HS-27A (cell line): Measurements from ENCODE around the gene ZNF335.
"Not testable (repeated sequence)": the region's sequence is repeated elsewhere in the genome, so short reads cannot be mapped to it uniquely, and the experiment has no call there.

Experiments
- DNase-seq: peaks from one replicate; pipeline ENCODE4 v3.0.0-alpha.2; 2012; ENCODE audit warnings: low read depth, missing footprints

Gene ZNF335

GRCh38 chr20:45934046-45934585 lies 37.9 kb downstream of the ZNF335 start:
- peak; percentile 26 for DNase-seq

- DNase-seq: peak; percentile 43
Measured at GRCh38 chr20:45933266-45934045, 38.5 kb downstream of the ZNF335 start.

GRCh38 chr20:45931680-45932079 lies 40.3 kb downstream of the ZNF335 start:
- DNase-seq: not testable (repeated sequence)

GRCh38 chr20:45927071-45927878 lies 44.7 kb downstream of the ZNF335 start:
- no peak for DNase-seq

DNA sequence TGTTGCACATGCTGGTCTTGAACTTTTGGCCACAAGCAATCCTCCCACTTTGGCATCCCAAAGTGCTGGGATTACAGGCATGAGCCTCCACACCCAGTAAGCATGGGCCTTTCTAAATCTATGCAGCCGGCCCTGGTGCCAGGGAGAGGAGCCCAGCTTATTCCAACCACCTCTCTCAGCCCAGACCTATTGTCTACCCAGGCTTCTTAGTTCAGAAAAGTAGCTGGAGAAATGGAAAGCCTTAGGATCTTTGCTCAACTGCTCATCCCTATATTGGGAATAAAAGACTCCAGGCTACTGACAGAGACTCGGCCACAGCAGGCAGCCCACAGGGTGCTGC lies 45.3 kb downstream of the ZNF335 start:
- no peak for DNase-seq

GRCh38 chr20:45925821-45926506 lies 46.0 kb downstream of the ZNF335 start:
- DNase-seq: no peak

DNA sequence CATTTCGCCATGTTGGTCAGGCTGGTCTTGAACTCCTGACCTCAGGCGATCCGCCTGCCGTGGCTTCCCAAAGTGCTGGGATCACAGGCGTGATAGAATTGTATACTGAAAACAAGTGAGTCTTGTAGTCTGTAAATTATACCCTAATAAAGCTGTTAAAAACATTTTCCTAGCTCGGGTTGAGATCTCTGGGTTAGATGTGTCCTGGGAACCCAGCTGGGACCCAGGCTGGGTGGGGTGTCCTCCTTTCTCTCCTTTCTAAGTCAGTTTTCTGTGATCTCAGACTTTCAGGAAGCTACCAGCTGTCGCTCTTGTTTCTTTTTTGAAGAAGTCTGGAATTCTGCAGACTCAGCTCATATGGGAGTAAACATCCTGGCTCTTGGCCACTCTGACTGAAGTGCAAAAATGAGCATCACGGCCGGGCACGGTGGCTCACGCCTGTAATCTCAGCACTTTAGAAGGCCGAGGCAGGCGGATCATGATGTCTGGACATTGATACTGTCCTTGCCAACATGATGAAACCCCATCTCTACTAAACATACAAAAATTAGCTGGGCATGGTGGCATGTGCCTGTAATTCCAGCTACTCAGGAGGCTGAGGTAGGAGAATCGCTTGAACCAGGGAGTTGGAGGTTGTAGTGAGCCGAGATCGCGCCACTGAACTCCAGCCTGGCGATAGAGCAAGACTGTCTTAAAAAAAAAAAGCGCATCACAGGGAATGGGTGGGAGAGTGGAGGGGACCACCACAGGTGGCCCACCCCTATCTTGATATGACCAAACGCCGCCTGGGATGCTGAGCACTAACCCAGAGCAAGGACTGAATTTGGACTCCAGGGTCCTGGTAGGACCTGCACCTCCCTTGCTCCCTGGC lies 47.4 kb downstream of the ZNF335 start:
- DNase-seq: no peak

DNA sequence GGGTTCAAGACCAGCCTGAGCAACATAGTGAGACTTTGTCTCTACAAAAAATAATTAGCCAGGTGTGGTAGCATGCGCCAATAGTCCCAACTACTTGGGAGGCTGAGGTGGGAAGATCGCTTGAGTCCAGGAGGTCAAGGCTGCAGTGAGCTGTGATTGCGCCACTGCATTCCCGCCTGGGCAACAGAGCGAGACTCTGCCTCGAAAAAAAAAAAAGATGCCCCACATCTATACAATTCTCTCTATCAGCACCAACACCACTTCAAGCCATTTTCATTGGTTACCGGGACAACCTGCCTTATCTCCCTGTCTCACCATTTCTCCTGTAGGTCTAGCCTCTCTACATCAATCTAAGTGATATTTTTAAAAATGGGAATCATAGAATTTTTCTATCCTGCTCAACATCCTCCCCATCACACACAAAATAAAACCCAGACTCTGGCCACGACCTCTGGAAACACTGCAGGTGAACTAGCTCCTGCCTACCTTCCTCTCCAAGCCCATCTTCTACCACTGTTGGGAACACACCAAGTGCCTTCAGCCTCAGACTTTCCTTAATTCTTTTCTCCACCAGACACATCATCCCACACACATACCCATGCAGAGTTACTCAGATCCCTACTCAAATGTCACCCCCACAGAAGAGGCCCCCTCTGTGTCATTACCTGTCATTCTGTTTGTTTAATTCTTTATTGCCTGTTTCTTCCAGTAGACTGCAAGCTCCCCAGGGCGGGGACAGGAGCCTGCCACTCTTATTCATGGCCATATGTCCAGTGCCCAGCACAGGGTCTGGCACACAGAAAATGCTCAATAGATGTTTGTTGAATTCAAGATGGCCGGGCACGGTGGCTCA lies 50.4 kb downstream of the ZNF335 start:
- no peak for DNase-seq

- no peak for DNase-seq
Measured at GRCh38 chr20:45920462-45921336, 51.3 kb downstream of the ZNF335 start.

DNA sequence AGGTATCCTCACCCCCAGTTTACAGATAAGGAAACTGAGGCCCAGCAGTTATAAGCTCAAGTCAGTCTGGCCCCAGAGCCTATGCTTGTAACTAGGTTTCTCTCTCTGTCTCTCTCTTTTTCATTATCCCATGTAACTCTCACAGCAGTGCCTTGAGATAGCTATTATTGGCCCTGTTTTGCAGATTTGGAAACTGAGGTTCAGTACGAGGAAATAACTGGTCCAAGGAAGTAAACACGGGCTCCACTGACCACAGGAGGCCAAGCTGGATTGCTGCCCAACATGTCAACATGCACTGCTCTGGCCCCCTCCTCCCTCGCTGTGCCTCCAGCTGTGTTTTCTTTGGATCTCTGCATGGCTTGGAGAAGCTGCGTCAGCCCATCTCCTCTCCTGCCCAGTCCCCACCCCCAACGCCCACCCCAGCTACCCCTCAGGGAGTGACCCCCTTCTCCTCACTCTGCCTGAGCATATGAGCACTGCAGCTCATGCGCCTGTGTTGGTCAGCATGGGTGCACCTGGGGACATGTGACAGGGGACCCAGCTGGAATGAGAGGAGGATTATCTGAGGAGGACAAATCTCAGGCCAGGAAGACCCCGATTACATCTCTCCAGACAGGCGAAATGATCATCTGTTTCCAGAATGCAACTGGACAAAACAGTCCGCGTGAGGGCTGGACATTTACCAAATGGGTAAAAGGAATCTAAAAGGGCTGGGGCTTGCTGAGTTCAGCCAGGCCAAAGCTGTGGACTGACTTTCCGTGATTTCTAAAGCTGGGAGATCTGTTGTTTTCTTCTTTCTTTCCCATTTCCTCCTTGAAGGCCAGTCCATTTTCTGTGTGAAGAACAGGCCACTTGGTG lies 52.2 kb downstream of the ZNF335 start:
- DNase-seq: no peak

DNA sequence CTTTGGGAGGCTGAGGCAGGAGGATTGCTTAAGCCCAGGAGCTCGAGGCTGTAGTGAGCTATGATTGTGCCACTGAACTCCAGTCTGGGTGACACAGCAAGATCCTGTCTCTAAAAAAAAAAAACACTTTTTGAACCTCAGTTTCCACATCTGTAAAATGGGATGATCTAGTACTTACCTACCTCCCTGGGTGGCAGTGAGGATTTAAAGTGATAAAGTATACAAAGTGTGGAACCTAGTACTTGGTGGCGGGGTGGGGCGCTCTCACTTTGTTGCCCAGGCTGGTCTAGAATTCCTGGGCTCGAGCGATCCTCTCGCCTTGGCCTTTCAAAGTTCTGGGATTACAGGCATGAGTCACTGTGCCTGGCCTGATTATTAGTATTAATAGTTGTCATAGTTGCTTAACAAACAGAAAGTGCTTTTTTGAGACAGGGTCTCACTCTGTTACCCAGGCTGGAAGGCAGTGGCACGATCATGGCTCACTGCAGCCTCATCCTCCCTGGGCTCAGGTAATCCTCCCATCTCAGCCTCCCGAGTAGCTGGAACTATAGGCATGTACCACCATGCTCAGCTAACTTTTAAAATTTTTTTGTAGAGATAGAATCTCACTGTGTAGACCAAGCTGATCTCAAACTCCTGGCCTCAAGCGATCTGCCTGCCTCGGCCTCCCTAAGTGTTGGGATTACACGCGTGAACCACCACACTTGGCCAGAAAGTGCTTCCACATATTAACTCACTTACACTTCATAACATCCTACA lies 53.0 kb downstream of the ZNF335 start:
- no peak for DNase-seq

DNA sequence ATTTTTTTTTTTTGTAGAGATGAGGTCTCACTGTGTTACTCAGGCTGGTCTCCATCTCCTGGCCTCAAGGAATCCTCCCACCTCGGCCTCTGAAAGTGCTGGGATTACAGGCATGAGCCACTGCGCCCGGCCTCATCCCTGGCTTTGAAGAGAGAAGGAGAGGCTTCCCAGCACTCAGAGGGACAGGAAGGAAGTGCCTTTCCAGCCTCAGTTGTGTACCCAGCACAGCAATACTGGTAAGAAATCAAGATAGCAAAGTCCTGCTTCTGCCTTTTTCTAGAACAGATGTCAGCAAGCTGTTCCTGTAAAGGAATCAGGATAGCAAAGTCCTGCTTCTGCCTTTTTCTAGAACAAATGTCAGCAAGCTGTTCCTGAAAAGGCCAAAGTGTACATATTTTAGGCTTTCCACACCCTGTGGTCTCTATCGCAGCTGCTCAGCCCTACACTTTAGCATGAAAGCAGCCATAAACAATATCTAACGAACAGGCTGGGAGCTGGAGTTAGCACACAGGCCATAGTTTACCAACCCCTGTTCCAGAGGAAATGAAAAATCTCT lies 53.7 kb downstream of the ZNF335 start:
- no peak for DNase-seq

GRCh38 chr20:45917790-45918141 lies 54.2 kb downstream of the ZNF335 start:
- no peak for DNase-seq

DNA sequence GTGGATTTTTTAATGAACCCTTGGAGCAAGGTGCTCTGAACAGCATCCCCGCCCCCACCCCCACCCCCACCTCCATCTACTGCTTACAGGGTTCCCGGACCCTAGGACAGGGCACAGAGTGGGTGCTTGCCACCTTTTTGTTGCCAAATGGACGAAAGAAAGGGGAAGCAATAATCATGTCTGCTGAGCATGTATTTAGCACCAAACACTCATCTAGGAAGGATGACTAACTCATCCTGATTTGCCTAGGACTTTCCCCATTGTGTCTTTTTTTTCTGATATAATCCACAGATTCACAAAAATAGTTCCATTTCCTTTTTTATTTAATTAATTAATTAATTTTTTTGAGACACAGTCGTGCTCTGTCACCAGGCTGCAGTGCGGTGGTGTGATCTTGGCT lies 58.9 kb downstream of the ZNF335 start:
- DNase-seq: no peak

DNA sequence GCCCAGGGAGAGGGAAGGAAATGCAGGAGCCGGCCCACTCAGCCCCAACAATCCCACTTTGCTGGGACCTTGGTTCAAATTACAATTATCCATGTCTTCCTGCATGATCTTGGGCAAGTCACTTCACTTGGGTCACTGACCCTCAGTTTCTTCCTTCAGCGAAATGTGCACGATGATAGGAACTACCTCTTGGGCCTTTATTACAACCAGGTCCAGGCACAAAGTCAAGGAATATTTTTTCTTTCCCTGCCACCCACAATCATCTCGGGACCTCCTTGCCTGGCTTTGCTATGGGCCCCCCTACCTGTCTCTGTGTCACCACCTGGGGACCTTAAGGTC lies 59.7 kb downstream of the ZNF335 start:
- DNase-seq: no peak

DNA sequence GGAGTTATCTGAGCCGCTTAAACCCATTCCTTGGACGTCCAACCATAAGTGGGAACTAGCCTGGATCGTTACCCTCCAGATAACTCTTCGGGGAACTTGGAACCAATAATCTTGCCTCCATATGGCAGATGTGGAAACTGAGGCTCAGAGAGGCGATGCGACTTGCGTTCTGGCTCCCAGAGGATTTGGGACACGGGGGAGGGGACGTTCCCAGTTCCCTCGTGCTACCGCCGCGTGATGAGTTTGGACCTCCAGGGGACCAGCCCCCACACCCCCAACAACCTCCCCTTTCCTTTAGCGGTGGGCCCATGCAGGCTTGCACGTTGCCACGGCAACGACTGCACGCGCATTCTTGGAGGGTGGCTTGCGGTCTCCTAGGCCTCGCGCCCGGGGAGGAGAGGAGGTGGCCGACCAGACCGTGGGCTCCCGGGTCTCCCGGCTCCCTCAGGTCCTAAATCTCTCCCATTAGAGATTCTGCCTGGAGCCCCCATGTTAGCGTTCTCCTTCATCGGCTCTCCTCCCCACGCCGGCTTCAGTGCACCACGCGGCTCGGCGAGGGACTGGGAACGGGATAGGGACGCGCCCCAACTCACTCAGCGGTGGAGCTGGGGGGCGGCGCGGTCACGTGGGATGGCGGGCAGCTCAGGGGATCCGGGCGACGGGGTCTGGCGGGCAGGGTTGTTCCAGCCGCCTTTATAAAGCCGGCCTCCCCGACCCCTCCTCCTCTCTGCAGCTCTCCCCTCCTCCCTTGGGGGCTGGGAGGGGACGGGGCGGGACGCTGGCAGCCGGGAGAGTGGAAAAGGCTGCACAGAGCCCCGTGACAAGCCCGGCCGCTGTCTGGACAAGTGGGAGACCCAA lies 60.3 kb downstream of the ZNF335 start, which contains the start of gene PLTP:
TSS of gene PLTP (minus strand) at position 670 of the 858 bp plus-strand sequence. CDS start 703 bp downstream, outside the sequence.
- no peak for DNase-seq
